Erythroblast (primary cell): ENCODE measurements around the gene ZCCHC7.

Experiments
- GATA1 ChIP-seq: IDR thresholded peaks from 2 replicates; pipeline ENCODE4 v1.6.1; 2011; ENCODE audit warnings: low read depth, mild to moderate bottlenecking, control low read depth, low read length, moderate library complexity
- POLR2A ChIP-seq: IDR thresholded peaks from 2 replicates; pipeline ENCODE4 v1.6.1; 2011; ENCODE audit warnings: mild to moderate bottlenecking, low read length

DNA sequence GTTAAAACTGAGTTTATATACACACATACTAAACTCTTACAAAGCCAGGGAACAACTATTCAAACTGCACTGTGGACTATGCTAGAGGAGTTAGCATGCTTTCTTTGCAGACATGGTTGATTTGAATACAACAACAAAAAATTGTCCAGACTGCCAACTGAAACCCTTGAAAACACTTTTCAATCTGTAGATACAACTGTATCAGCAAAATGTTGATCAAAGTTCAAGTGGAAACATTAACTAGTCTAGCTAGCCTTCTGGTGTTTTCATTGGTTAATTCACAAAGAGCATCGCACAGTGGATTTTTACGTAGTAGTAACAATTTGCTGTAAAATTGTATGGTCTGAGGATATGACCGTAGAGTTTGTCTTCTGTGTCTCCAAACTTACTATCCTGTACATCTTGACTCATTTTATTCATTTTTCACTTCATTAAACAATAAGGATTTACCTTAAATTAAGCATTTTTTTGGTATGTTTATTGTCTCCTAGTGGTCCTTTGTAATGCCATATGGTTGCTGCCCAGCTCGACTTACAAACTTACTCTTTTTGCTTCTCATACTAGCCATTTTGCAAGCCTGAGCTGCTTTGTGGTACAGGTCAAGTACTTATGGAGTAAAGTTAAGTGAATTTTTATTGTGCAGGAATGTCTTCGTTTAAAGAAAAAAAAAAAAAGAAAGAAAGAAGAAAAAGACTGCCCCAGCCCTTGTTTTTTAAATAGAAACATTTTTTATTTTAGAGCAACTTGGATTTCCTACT is 123.4 kb downstream of the ZCCHC7 start:
- no peak for TF ChIP-seq POLR2A
- TF ChIP-seq GATA1, result no peak
